ENCODE measurements around the gene FKTN.

GRCh38 chr9:105667867-105668266 is 109.9 kb downstream of the FKTN start:
- TF ChIP-seq SP1 (CRISPR knock-in tag; conservative IDR thresholded peaks at IDR 0.05) (no peak), CTCF (IDR thresholded peaks at IDR 0.05) (no peak), NR1H2 (CRISPR knock-in tag; IDR thresholded peaks at IDR 0.05) (no peak), ZNF396 (CRISPR knock-in tag; IDR thresholded peaks at IDR 0.05; ENCODE audit: borderline replicate concordance) (no peak)

Data from WTC11 (cell line).